Measurements from ENCODE around the gene CIAPIN1.

The CIAPIN1 gene

GRCh38 chr16:57382535-57383275 is 64.5 kb downstream of the CIAPIN1 start:
- DNase-seq (ENCODE audit: low read depth), result no peak

DNA sequence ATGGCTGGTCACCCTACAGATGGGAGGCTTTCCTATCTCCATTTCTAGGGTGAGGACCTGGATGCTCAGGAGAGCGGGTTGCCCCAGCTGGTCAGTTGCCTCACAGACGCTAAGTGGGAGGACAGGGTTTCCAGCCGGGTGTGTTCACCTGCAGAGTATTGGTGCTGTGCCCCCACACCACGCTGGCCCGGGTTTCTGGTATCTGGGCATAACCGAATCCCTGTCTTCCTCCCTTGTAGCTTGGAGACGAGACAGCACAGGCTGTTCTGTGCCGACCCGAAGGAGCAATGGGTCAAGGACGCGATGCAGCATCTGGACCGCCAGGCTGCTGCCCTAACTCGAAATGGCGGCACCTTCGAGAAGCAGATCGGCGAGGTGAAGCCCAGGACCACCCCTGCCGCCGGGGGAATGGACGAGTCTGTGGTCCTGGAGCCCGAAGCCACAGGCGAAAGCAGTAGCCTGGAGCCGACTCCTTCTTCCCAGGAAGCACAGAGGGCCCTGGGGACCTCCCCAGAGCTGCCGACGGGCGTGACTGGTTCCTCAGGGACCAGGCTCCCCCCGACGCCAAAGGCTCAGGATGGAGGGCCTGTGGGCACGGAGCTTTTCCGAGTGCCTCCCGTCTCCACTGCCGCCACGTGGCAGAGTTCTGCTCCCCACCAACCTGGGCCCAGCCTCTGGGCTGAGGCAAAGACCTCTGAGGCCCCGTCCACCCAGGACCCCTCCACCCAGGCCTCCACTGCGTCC is 65.2 kb downstream of the CIAPIN1 start:
- no peak for DNase-seq (ENCODE audit: low read depth)

DNA sequence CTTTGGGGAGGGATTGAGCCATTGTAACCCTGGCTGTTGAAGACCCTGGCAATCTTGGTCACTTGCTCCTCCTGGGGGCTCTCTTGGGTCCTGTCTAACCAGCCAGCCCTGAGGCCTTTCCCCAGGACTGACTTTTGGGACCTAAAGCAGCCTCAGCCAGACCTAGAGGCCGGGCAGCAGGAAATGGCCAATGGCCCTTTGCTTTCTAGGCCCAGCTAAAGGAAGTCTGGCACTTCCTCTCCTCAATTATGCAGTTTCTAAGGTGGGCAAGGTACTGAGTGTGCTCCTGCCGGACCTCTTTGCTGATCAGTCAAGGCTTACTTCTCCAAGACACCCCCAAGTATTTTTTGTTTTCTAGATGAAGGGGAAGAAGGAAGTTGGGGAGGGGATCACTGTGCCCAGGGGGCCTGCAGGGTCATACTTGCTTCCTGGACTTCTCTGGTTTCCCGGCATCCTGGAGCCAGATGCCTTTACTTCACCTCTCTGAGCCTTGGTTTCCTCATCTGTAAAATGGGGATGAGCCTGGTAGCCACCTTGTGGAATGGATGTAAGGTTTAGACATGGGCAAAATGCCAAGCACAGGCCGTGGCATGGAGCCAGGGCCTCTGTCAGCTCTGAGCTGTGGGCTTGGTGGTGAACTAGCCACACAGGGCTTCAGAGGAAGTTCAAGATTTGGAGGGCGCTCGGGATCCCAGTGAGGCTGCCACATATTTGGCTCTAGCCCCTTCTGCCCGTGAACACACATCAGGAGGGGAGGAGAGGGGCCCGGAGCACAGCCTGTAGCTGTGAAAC is 66.3 kb downstream of the CIAPIN1 start:
- DNase-seq (ENCODE audit: low read depth), result no peak

- no peak for DNase-seq (ENCODE audit: low read depth)
Observed at GRCh38 chr16:57379579-57379978, 67.6 kb downstream of the CIAPIN1 start.

Measured in HS-27A (cell line).